HCT116 (cell line): ENCODE data around the gene UBR3. TPM values are rescaled to one million over a fixed set of nuclear protein-coding genes. Genes with fewer than 3 reads are reported as not detected.

ENCODE experiments used
- ATAC-seq: fragments of 200-7000 bp; cut with Tn5 transposase; 2 replicates; pipeline ENCODE4 v1.9.1; 2020; ENCODE audit warnings: mild to moderate bottlenecking, moderate library complexity
- BruUV-seq: library from RNA; stranded (reverse); fragments of 400-500 nt; replicated peaks from 2 replicates; lab custom pipeline; 2021; lab: Mats Ljungman, UMichigan
- CTCF ChIA-PET: fragments of 300-600 bp; sonication (Branson Sonifier 250); formaldehyde crosslinking; loops from one replicate; lab custom pipeline; 2021; ENCODE audit warnings: antibody characterized with exemption; lab: Charles Lee
- POLR2A ChIA-PET: fragments of 300-600, 350-600 bp; sonication (Branson Sonifier 250); formaldehyde crosslinking; loops from one replicate; lab custom pipeline; 2021; ENCODE audit warnings: antibody characterized with exemption; lab: Charles Lee
- RAD21 ChIA-PET, 2 experiments: fragments of 300-600 bp; sonication (Branson Sonifier 250); formaldehyde crosslinking; loops; one replicate each; lab custom pipeline; 2023; ENCODE audit warnings: low total read pairs in 2 of 2; ENCODE audit not compliant: uncharacterized antibody in 2 of 2, unreplicated experiment in 2 of 2, low non-redundant PET in 1 of 2; lab: Charles Lee
- DNase-seq: peaks from one replicate; pipeline ENCODE4 v3.0.0-alpha.2; 2010; ENCODE audit warnings: low read depth, low spot score
- H2AFZ ChIP-seq: fragments of 200-600 bp; shearing (Covaris generic), sonication (generic); 2 replicates; pipeline ENCODE4 v1.6.1; 2017; ENCODE audit warnings: low read depth, mixed run types, mixed read lengths, antibody characterized with exemption, low read length; ENCODE audit not compliant: poor library complexity, severe bottlenecking
- H3K27ac ChIP-seq: 2 replicates; pipeline ENCODE4 v1.5.1; 2012; ENCODE audit warnings: low read depth, low read length
- H3K27me3 ChIP-seq: fragments of 200-600 bp; sonication (generic); 2 replicates; pipeline ENCODE4 v1.6.1; 2016; ENCODE audit warnings: mixed run types, low read length, mixed read lengths; ENCODE audit not compliant: insufficient read depth
- H3K36me3 ChIP-seq, 2 experiments: fragments of 200-500 bp in 1 of 2; fragments of 200-600 bp in 1 of 2; sonication (Bioruptor generic) in 1 of 2; sonication (generic) in 1 of 2; 2 replicates each; pipeline versions ENCODE4 v1.5.1 to v1.6.1; 2014 to 2016; ENCODE audit warnings: low read length in 2 of 2, inconsistent platforms in 1 of 2, mixed read lengths in 1 of 2, mixed run types in 1 of 2; ENCODE audit not compliant: insufficient read depth in 2 of 2, control insufficient read depth in 1 of 2
- H3K4me1 ChIP-seq, 2 experiments: fragments of 200-600 bp in 1 of 2; sonication (generic) in 1 of 2; 2 replicates each; pipeline versions ENCODE4 v1.5.1 to v1.6.1; 2012 to 2017; ENCODE audit warnings: low read length in 2 of 2, inconsistent platforms in 1 of 2, mild to moderate bottlenecking in 1 of 2, mixed read lengths in 1 of 2, mixed run types in 1 of 2, moderate library complexity in 1 of 2; ENCODE audit not compliant: insufficient read depth in 2 of 2, control insufficient read depth in 1 of 2
- H3K4me2 ChIP-seq: fragments of 200-600 bp; sonication (generic); 2 replicates; pipeline ENCODE4 v1.6.1; 2017; ENCODE audit warnings: mixed run types, low read length, mixed read lengths
- H3K4me3 ChIP-seq, 2 experiments: fragments of 200-600 bp in 1 of 2; sonication (generic) in 1 of 2; replicated peaks in 1 of 2; 2 replicates each; pipeline ENCODE4 v1.5.1; 2011 to 2016; ENCODE audit warnings: low read length in 2 of 2, control low read depth in 1 of 2, low read depth in 1 of 2, mild to moderate bottlenecking in 1 of 2, mixed read lengths in 1 of 2, mixed run types in 1 of 2
- H3K79me2 ChIP-seq: fragments of 200-600 bp; sonication (generic); 2 replicates; pipeline ENCODE4 v1.6.1; 2017; ENCODE audit warnings: mild to moderate bottlenecking, mixed run types, low read length, moderate library complexity, mixed read lengths; ENCODE audit not compliant: insufficient read depth
- H3K9ac ChIP-seq: fragments of 200-600 bp; sonication (generic); 2 replicates; pipeline ENCODE4 v1.6.1; 2016; ENCODE audit warnings: low read length, mixed read lengths
- H3K9me2 ChIP-seq: fragments of 200-600 bp; sonication (generic), shearing (Covaris generic); 2 replicates; pipeline ENCODE4 v1.6.1; 2017; ENCODE audit warnings: mixed run types, mild to moderate bottlenecking, moderate library complexity; ENCODE audit not compliant: insufficient read depth
- H3K9me3 ChIP-seq, 2 experiments: fragments of 200-500 bp in 1 of 2; fragments of 200-600 bp in 1 of 2; sonication (Bioruptor generic) in 1 of 2; sonication (generic) in 1 of 2; 2 replicates each; pipeline ENCODE4 v1.6.1; 2014 to 2017; ENCODE audit warnings: low read length in 2 of 2, mixed read lengths in 2 of 2, inconsistent platforms in 1 of 2, low read depth in 1 of 2, mild to moderate bottlenecking in 1 of 2, mixed run types in 1 of 2, moderate library complexity in 1 of 2; ENCODE audit not compliant: control insufficient read depth in 1 of 2, insufficient read depth in 1 of 2
- H4K20me1 ChIP-seq: fragments of 200-600 bp; sonication (generic), shearing (Covaris generic); 2 replicates; pipeline ENCODE4 v1.6.1; 2017; ENCODE audit warnings: mixed run types, mild to moderate bottlenecking, moderate library complexity; ENCODE audit not compliant: insufficient read depth
- ATF3 ChIP-seq: IDR thresholded peaks from 2 replicates; pipeline ENCODE4 v1.6.1; 2012
- CEBPB ChIP-seq: IDR thresholded peaks from 2 replicates; pipeline ENCODE4 v1.6.1; 2012; ENCODE audit warnings: low read depth
- EGR1 ChIP-seq: IDR thresholded peaks from 2 replicates; pipeline ENCODE4 v1.6.1; 2012; ENCODE audit warnings: low read depth
- ELF1 ChIP-seq: IDR thresholded peaks from 2 replicates; pipeline ENCODE4 v1.6.1; 2012; ENCODE audit warnings: low read depth, borderline replicate concordance
- POLR2A ChIP-seq: IDR thresholded peaks from 2 replicates; pipeline ENCODE4 v1.7.0; 2011; ENCODE audit warnings: borderline replicate concordance; ENCODE audit not compliant: insufficient read depth, insufficient read length; ENCODE audit errors: extremely low read depth
- REST ChIP-seq: IDR thresholded peaks from 2 replicates; pipeline ENCODE4 v1.6.1; 2012; ENCODE audit warnings: low read depth
- SIN3A ChIP-seq: IDR thresholded peaks from 2 replicates; pipeline ENCODE4 v1.6.1; 2012; ENCODE audit warnings: low read depth
- SP1 ChIP-seq: IDR thresholded peaks from 2 replicates; pipeline ENCODE4 v1.6.1; 2012; ENCODE audit warnings: low read depth
- SRF ChIP-seq: IDR thresholded peaks from 2 replicates; pipeline ENCODE4 v1.6.1; 2012; ENCODE audit warnings: low read depth
- TCF7L2 ChIP-seq: IDR thresholded peaks from 2 replicates; pipeline ENCODE4 v1.7.0; 2011; ENCODE audit warnings: borderline replicate concordance, inconsistent platforms; ENCODE audit not compliant: insufficient read depth, insufficient read length; ENCODE audit errors: extremely low read depth
- ZBTB33 ChIP-seq: IDR thresholded peaks from 2 replicates; pipeline ENCODE4 v1.6.1; 2011; ENCODE audit warnings: mild to moderate bottlenecking, low read length, moderate library complexity; ENCODE audit not compliant: insufficient replicate concordance; ENCODE audit errors: extremely low read depth
- ZFX ChIP-seq: fragments of 450-650 bp; IDR thresholded peaks from 2 replicates; pipeline ENCODE4 v1.6.1; 2017
- ZNF274 ChIP-seq: fragments of 200-500 bp; sonication (Bioruptor generic); IDR thresholded peaks from 2 replicates; pipeline ENCODE4 v1.6.1; 2014; ENCODE audit warnings: mild to moderate bottlenecking, low read depth, low read length, inconsistent platforms
- intact Hi-C: fragments of 100-400 bp; cut with micrococcal nuclease; formaldehyde crosslinking; loops from 2 replicates; pipeline ENCODE4 v1.10.0; 2022
- total RNA-seq: library from RNA; stranded (reverse); gene quantifications from one replicate; pipeline ENCODE4 v1.2.1, GENCODE V29; 2021; ENCODE audit not compliant: unreplicated experiment

UBR3 gene
- total RNA-seq, 1 experiment from 2014 or later = 29.5 TPM

- Histone ChIP-seq H3K9ac (no peak overlapping the region), H3K79me2 (no peaks in the 10 kb centered on the region), H4K20me1 (no peaks in the 10 kb centered on the region), H3K4me3 (no peak overlapping the region), H3K9me2 (no peaks in the 10 kb centered on the region), H3K4me2 (no peak overlapping the region)
- CTCF ChIA-PET = no interaction called here
- RAD21 ChIA-PET = no interaction called here
- ATAC-seq = no peak
- POLR2A ChIA-PET = no interaction called here
- TF ChIP-seq SIN3A (no peak), SP1 (no peak)
- TF ChIP-seq, all 23 proteins: peak for 0
- Histone ChIP-seq H3K4me1 (no peaks in the 10 kb centered on the region), H3K9me3 (no peaks in the 10 kb centered on the region), H3K27ac (no peak overlapping the region), H3K27me3 (no peaks in the 10 kb centered on the region), H2AFZ (no peak overlapping the region), H3K36me3 (no peaks in the 10 kb centered on the region)
- intact Hi-C loops = no loop called here
- DNase-seq = no peak
- BruUV-seq = no TSS peak
These were observed 279.0 kb downstream of the UBR3 start for GRCh38 chr2:170106102-170106840.

- TF ChIP-seq ZFX (no peak), POLR2A (no peak), REST (no peak), ZBTB33 (no peak), SRF (no peak), ELF1 (no peak), SP1 (no peak), ATF3 (no peak), CEBPB (no peak), EGR1 (no peak), TCF7L2 (no peak), ZNF274 (no peak), SIN3A (no peak)
- H3K4me1 ChIP-seq = no peaks in the 10 kb centered on the region
- ChIA-PET RAD21 (no interaction called here), POLR2A (no interaction called here), CTCF (no interaction called here)
- H3K79me2 ChIP-seq = no peaks in the 10 kb centered on the region
- H3K9me2 ChIP-seq = no peaks in the 10 kb centered on the region
- H4K20me1 ChIP-seq = no peaks in the 10 kb centered on the region
- H3K9me3 ChIP-seq = no peaks in the 10 kb centered on the region
- H3K36me3 ChIP-seq = no peaks in the 10 kb centered on the region
- ATAC-seq (no peak), DNase-seq (no peak)
- no peaks in the 10 kb centered on the region for H3K27me3 ChIP-seq
- intact Hi-C loops = no loop called here
- no peak overlapping the region for H3K9ac ChIP-seq
- H3K4me2 ChIP-seq = no peak overlapping the region
- H3K4me3 ChIP-seq = no peak overlapping the region
- H2AFZ ChIP-seq = no peak overlapping the region
- no peak overlapping the region for H3K27ac ChIP-seq
- no TSS peak for BruUV-seq
These were observed 286.1 kb downstream of the UBR3 start for GRCh38 chr2:170113168-170113894.
